SK-N-SH (cell line): Measurements from ENCODE around the gene PPP1R16B.

Experiments used
- ELF1 ChIP-seq: IDR thresholded peaks from 2 replicates; pipeline ENCODE4 v1.4.0; 2012
- EZH2phosphoT487 ChIP-seq: fragments of 200-600 bp; sonication (generic); IDR thresholded peaks from 2 replicates; pipeline ENCODE4 v1.6.1; 2017; ENCODE audit warnings: low read depth, mixed run types, mild to moderate bottlenecking, antibody characterized with exemption, moderate library complexity, borderline replicate concordance
- FOSL2 ChIP-seq: IDR thresholded peaks from 2 replicates; pipeline ENCODE4 v1.4.0; 2012; ENCODE audit warnings: low read depth, mild to moderate bottlenecking, moderate library complexity, borderline replicate concordance
- POLR2AphosphoS5 ChIP-seq: IDR thresholded peaks from 2 replicates; pipeline ENCODE4 v1.6.1; 2012; ENCODE audit warnings: low read depth, low read length
- SIN3A ChIP-seq: IDR thresholded peaks from 2 replicates; pipeline ENCODE4 v1.6.1; 2012; ENCODE audit warnings: low read depth, mild to moderate bottlenecking, low read length, moderate library complexity, borderline replicate concordance
- TAF1 ChIP-seq: IDR thresholded peaks from 2 replicates; pipeline ENCODE4 v1.6.1; 2012; ENCODE audit warnings: low read depth, mild to moderate bottlenecking, low read length, moderate library complexity, borderline replicate concordance
- USF1 ChIP-seq: IDR thresholded peaks from 2 replicates; pipeline ENCODE4 v1.4.0; 2012; ENCODE audit warnings: low read depth, borderline replicate concordance
- TF ChIP-seq, protein P1 (sequence below): fragments of 200-600 bp; sonication (generic); IDR thresholded peaks from 2 replicates; pipeline ENCODE4 v1.6.1; 2017; ENCODE audit warnings: antibody characterized with exemption, mild to moderate bottlenecking, moderate library complexity
- TF ChIP-seq, protein P2 (sequence below): IDR thresholded peaks from 2 replicates; pipeline ENCODE4; 2012
- TF ChIP-seq, protein P3 (sequence below): fragments of 150-350 bp; IDR thresholded peaks from 2 replicates; pipeline ENCODE4 v1.6.1; 2017; ENCODE audit warnings: antibody characterized with exemption, low read length, low read depth, borderline replicate concordance

DNA sequence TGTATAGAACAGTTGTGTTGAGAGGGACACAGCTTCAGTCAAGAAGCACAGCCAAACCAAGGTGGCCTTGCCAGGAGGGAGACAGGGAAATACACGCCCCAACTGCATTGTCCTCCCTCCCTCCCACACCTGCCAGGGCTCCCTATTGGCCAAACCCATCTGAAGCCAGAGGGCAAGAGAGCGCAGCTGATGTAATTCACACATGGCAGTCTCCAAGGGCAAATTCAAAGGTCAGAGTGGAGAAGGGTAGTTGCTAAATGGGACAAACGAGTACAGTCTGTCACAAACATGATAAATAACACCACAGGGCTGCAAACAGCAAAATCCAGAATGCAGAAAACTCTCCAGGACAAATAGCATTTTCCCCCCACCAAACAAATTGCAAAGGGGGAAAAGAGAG is 23.2 kb upstream of the PPP1R16B start:
- TF ChIP-seq, protein P1, sequence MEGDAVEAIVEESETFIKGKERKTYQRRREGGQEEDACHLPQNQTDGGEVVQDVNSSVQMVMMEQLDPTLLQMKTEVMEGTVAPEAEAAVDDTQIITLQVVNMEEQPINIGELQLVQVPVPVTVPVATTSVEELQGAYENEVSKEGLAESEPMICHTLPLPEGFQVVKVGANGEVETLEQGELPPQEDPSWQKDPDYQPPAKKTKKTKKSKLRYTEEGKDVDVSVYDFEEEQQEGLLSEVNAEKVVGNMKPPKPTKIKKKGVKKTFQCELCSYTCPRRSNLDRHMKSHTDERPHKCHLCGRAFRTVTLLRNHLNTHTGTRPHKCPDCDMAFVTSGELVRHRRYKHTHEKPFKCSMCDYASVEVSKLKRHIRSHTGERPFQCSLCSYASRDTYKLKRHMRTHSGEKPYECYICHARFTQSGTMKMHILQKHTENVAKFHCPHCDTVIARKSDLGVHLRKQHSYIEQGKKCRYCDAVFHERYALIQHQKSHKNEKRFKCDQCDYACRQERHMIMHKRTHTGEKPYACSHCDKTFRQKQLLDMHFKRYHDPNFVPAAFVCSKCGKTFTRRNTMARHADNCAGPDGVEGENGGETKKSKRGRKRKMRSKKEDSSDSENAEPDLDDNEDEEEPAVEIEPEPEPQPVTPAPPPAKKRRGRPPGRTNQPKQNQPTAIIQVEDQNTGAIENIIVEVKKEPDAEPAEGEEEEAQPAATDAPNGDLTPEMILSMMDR = no peak
- no peak for TF ChIP-seq POLR2AphosphoS5
- TF ChIP-seq SIN3A = no peak
- no peak for TF ChIP-seq ELF1
- TF ChIP-seq FOSL2 = no peak
- TF ChIP-seq USF1 = no peak
- TF ChIP-seq, protein P2, sequence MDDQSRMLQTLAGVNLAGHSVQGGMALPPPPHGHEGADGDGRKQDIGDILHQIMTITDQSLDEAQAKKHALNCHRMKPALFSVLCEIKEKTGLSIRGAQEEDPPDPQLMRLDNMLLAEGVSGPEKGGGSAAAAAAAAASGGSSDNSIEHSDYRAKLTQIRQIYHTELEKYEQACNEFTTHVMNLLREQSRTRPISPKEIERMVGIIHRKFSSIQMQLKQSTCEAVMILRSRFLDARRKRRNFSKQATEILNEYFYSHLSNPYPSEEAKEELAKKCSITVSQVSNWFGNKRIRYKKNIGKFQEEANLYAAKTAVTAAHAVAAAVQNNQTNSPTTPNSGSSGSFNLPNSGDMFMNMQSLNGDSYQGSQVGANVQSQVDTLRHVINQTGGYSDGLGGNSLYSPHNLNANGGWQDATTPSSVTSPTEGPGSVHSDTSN = no peak
- TF ChIP-seq, protein P3, sequence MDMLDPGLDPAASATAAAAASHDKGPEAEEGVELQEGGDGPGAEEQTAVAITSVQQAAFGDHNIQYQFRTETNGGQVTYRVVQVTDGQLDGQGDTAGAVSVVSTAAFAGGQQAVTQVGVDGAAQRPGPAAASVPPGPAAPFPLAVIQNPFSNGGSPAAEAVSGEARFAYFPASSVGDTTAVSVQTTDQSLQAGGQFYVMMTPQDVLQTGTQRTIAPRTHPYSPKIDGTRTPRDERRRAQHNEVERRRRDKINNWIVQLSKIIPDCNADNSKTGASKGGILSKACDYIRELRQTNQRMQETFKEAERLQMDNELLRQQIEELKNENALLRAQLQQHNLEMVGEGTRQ = no peak
- TF ChIP-seq EZH2phosphoT487 = no peak
- no peak for TF ChIP-seq TAF1
